ENCODE data around the gene CXCL3.

The CXCL3 gene

DNA sequence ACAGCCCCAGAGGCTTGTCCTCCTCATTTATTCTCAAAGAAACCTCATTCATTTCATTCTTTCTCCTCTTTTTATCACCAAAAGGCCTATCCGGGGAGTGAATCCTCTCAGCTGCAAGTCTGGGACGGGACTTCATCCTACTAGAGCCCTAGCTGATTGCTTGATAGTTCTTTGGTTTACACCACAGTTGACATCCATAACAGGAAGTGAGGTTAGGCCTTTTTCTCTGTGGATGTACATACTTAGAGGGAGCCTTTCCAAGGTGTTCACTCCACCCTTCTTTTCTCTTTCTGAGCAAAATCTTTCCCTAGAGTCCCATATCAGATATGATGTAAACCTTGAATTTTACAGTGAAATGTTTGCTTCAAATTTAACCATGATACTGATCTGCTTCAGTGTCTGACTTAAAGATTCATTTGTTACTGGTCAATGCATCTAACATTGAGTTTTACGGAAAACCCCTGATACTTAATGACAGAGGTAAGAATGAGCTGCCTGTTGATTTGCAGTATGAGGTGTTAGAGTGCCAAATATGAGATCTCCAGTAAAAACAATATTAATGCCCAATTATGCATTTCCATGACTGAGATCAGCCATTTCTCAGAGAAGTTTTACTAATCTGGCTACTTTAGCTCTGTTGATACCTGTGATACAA, 23.2 kb downstream of the CXCL3 start:
- TF ChIP-seq LEF1 (IDR thresholded peaks at IDR 0.05; ENCODE audit: borderline replicate concordance): no peak
- no peak for TF ChIP-seq L3MBTL2 (conservative IDR thresholded peaks at IDR 0.05)
- TF ChIP-seq NFRKB (IDR thresholded peaks at IDR 0.05): no peak
- TF ChIP-seq HDGF (IDR thresholded peaks at IDR 0.05; ENCODE audit: borderline replicate concordance): no peak
- TF ChIP-seq TARDBP (IDR thresholded peaks at IDR 0.05): no peak
- no peak for TF ChIP-seq ARNT (IDR thresholded peaks at IDR 0.05)
- TF ChIP-seq ELF4 (IDR thresholded peaks at IDR 0.05): no peak
- TF ChIP-seq SUZ12 (IDR thresholded peaks at IDR 0.05): no peak
- no peak for TF ChIP-seq FOXA1 (IDR thresholded peaks at IDR 0.05)
- TF ChIP-seq, protein P1, sequence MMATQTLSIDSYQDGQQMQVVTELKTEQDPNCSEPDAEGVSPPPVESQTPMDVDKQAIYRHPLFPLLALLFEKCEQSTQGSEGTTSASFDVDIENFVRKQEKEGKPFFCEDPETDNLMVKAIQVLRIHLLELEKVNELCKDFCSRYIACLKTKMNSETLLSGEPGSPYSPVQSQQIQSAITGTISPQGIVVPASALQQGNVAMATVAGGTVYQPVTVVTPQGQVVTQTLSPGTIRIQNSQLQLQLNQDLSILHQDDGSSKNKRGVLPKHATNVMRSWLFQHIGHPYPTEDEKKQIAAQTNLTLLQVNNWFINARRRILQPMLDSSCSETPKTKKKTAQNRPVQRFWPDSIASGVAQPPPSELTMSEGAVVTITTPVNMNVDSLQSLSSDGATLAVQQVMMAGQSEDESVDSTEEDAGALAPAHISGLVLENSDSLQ (IDR thresholded peaks at IDR 0.05): no peak
- TF ChIP-seq CTBP1 (IDR thresholded peaks at IDR 0.05; ENCODE audit: borderline replicate concordance): no peak
- TF ChIP-seq SP1 (IDR thresholded peaks at IDR 0.05): no peak
- no peak for DNase-seq (ENCODE audit: extremely low spot score)
- CTCF ChIA-PET: no interaction called here
- POLR2A ChIA-PET: no interaction called here

- POLR2A ChIA-PET: no interaction called here
- TF ChIP-seq SUZ12 (IDR thresholded peaks at IDR 0.05): no peak
- CTCF ChIA-PET: no interaction called here
- no peak for DNase-seq (ENCODE audit: extremely low spot score)
Observed at GRCh38 chr4:74014332-74014731, 24.2 kb downstream of the CXCL3 start.

GRCh38 chr4:74013264-74013663, 25.2 kb downstream of the CXCL3 start:
- TF ChIP-seq ELF4 (IDR thresholded peaks at IDR 0.05): no peak
- TF ChIP-seq TARDBP (IDR thresholded peaks at IDR 0.05): no peak
- no peak for TF ChIP-seq SUZ12 (IDR thresholded peaks at IDR 0.05)
- CTCF ChIA-PET: no interaction called here

GRCh38 chr4:74012130-74012529, 26.4 kb downstream of the CXCL3 start:
- ChIA-PET POLR2A (no interaction called here), CTCF (no interaction called here)
- TF ChIP-seq ZNF384 (IDR thresholded peaks at IDR 0.05): no peak
- TF ChIP-seq SP1 (IDR thresholded peaks at IDR 0.05): no peak
- TF ChIP-seq ELF4 (IDR thresholded peaks at IDR 0.05): no peak
- no peak for TF ChIP-seq FOXA1 (IDR thresholded peaks at IDR 0.05)
- no peak for TF ChIP-seq L3MBTL2 (conservative IDR thresholded peaks at IDR 0.05)
- TF ChIP-seq FOXM1 (IDR thresholded peaks at IDR 0.05; ENCODE audit: borderline replicate concordance): no peak
- TF ChIP-seq SUZ12 (IDR thresholded peaks at IDR 0.05): no peak
- no peak for TF ChIP-seq TARDBP (IDR thresholded peaks at IDR 0.05)
- no peak for TF ChIP-seq ARNT (IDR thresholded peaks at IDR 0.05)
- TF ChIP-seq FOXK2 (IDR thresholded peaks at IDR 0.05): no peak
- no peak for DNase-seq (ENCODE audit: extremely low spot score)

More at GRCh38 chr4:74013264-74013663, 25.2 kb downstream of the CXCL3 start:
- DNase-seq (ENCODE audit: extremely low spot score): no peak
- POLR2A ChIA-PET: no interaction called here

GRCh38 chr4:74009307-74009706, 29.2 kb downstream of the CXCL3 start:
- CTCF ChIA-PET: no interaction called here

DNA sequence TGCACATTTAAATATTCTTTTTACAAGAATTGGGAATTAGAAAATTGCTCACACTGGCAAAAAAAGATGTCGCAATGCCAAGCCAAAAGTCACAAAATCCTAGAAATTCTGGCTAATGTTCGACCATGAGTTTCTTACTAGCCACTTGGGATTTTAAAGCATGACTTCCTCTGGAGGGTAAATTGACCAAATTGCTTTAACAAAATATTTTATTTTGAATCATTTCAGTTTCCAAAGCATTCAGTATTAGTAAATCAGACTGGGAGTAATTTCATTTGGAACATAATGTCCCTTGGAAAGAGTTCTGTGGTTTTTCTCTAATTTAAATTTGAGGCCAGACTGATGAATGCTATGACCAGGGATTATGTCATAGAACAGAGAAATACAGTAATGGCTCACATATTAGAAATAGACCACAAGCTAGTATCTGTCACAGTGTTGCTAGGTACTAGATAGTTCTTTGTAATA, 32.4 kb downstream of the CXCL3 start:
- TF ChIP-seq FOXM1 (IDR thresholded peaks at IDR 0.05; ENCODE audit: borderline replicate concordance): no peak
- TF ChIP-seq FOXK2 (IDR thresholded peaks at IDR 0.05): no peak
- TF ChIP-seq SP1 (IDR thresholded peaks at IDR 0.05): no peak
- no peak for TF ChIP-seq LEF1 (IDR thresholded peaks at IDR 0.05; ENCODE audit: borderline replicate concordance)
- no peak for TF ChIP-seq FOXA1 (IDR thresholded peaks at IDR 0.05)
- POLR2A ChIA-PET: no interaction called here
- CTCF ChIA-PET: no interaction called here
- no peak for DNase-seq (ENCODE audit: extremely low spot score)

More at GRCh38 chr4:74009307-74009706, 29.2 kb downstream of the CXCL3 start:
- TF ChIP-seq FOXK2 (IDR thresholded peaks at IDR 0.05) (no peak), CTBP1 (IDR thresholded peaks at IDR 0.05; ENCODE audit: borderline replicate concordance) (no peak), BHLHE40 (IDR thresholded peaks at IDR 0.05; ENCODE audit: borderline replicate concordance) (no peak), TARDBP (IDR thresholded peaks at IDR 0.05) (no peak), ZNF384 (IDR thresholded peaks at IDR 0.05) (no peak), HDGF (IDR thresholded peaks at IDR 0.05; ENCODE audit: borderline replicate concordance) (no peak), SP1 (IDR thresholded peaks at IDR 0.05) (no peak), SUZ12 (IDR thresholded peaks at IDR 0.05) (no peak), FOXA1 (IDR thresholded peaks at IDR 0.05) (no peak), NFRKB (IDR thresholded peaks at IDR 0.05) (no peak), L3MBTL2 (conservative IDR thresholded peaks at IDR 0.05) (no peak), FOXM1 (IDR thresholded peaks at IDR 0.05; ENCODE audit: borderline replicate concordance) (no peak)
- TF ChIP-seq, protein P1 (IDR thresholded peaks at IDR 0.05): no peak
- POLR2A ChIA-PET: no interaction called here
- DNase-seq (ENCODE audit: extremely low spot score): no peak

- TF ChIP-seq ARNT (IDR thresholded peaks at IDR 0.05) (no peak), SP1 (IDR thresholded peaks at IDR 0.05) (no peak), FOXK2 (IDR thresholded peaks at IDR 0.05) (no peak), FOXA1 (IDR thresholded peaks at IDR 0.05) (no peak), LEF1 (IDR thresholded peaks at IDR 0.05; ENCODE audit: borderline replicate concordance) (no peak), L3MBTL2 (conservative IDR thresholded peaks at IDR 0.05) (no peak), BHLHE40 (IDR thresholded peaks at IDR 0.05; ENCODE audit: borderline replicate concordance) (no peak), CTBP1 (IDR thresholded peaks at IDR 0.05; ENCODE audit: borderline replicate concordance) (no peak), ZNF384 (IDR thresholded peaks at IDR 0.05) (no peak), FOXM1 (IDR thresholded peaks at IDR 0.05; ENCODE audit: borderline replicate concordance) (no peak), NFRKB (IDR thresholded peaks at IDR 0.05) (no peak), ELF4 (IDR thresholded peaks at IDR 0.05) (no peak), TARDBP (IDR thresholded peaks at IDR 0.05) (no peak), HDGF (IDR thresholded peaks at IDR 0.05; ENCODE audit: borderline replicate concordance) (no peak), SUZ12 (IDR thresholded peaks at IDR 0.05) (no peak)
- TF ChIP-seq, protein P1 (IDR thresholded peaks at IDR 0.05): no peak
- CTCF ChIA-PET: no interaction called here
- POLR2A ChIA-PET: no interaction called here
- no peak for DNase-seq (ENCODE audit: extremely low spot score)
Observed at GRCh38 chr4:74005528-74005927, 33.0 kb downstream of the CXCL3 start.

Measured in HEK293T (cell line).